Subcutaneous adipose tissue (tissue), 4 donors: ENCODE data around the gene AMFR. TPM values are rescaled to one million over a fixed set of nuclear protein-coding genes. Genes with fewer than 3 reads are reported as not detected.

Experiments
- total RNA-seq, 4 donors: library from RNA; depleted of rRNA; stranded (reverse); fragments of >200 nt; gene quantifications; one replicate each; pipeline ENCODE4 v1.1.0, GENCODE V29; 2016
- TF ChIP-seq, protein P1 (sequence below): fragments of 450-650 bp; IDR thresholded peaks from one replicate; pipeline ENCODE4 v1.5.1; 2016; ENCODE audit warnings: low read depth, mild to moderate bottlenecking, control low read depth, antibody characterized with exemption, moderate library complexity

Gene AMFR
- total RNA-seq, 4 donors from 2014 or later = 168 to 186 (median 175) TPM

DNA sequence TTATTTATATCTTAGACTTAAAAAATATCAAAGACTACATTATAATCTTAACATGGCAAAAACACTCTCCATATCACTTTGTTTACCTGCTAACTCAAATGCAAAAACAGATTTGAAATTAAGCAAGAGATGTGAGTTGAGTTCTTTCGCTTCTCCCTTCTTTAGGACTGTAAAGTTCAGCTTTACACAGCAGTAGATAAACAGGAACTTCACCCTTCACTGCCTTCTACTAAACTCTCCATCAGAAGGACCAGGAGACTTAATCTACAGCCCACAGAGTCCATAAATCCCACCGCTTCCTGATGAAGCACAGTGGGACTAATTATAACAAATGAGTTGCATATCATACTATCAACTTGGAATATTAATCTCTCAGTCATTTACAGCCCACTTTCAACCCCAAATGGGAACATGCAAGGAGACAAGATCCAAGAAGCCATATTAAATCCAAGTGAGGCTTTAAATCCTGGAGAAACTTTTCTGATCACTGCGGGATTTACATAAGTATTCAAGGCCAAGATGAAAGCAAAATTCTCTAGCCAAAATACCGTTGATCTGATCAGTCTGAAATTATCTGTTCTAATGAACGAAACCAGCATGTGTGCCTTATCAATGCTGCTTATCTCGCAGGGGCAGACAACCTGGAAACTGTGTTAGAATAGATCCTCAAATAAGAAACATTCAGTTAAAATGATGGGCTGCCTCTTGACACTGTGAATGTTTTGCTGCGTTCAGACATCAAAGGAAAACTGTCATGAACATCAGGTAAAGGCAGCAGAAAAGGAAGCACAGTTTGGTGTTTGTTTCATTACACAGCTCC lies 1.6 kb downstream of the AMFR start:
- TF ChIP-seq, protein P1, sequence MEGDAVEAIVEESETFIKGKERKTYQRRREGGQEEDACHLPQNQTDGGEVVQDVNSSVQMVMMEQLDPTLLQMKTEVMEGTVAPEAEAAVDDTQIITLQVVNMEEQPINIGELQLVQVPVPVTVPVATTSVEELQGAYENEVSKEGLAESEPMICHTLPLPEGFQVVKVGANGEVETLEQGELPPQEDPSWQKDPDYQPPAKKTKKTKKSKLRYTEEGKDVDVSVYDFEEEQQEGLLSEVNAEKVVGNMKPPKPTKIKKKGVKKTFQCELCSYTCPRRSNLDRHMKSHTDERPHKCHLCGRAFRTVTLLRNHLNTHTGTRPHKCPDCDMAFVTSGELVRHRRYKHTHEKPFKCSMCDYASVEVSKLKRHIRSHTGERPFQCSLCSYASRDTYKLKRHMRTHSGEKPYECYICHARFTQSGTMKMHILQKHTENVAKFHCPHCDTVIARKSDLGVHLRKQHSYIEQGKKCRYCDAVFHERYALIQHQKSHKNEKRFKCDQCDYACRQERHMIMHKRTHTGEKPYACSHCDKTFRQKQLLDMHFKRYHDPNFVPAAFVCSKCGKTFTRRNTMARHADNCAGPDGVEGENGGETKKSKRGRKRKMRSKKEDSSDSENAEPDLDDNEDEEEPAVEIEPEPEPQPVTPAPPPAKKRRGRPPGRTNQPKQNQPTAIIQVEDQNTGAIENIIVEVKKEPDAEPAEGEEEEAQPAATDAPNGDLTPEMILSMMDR = no peak

DNA sequence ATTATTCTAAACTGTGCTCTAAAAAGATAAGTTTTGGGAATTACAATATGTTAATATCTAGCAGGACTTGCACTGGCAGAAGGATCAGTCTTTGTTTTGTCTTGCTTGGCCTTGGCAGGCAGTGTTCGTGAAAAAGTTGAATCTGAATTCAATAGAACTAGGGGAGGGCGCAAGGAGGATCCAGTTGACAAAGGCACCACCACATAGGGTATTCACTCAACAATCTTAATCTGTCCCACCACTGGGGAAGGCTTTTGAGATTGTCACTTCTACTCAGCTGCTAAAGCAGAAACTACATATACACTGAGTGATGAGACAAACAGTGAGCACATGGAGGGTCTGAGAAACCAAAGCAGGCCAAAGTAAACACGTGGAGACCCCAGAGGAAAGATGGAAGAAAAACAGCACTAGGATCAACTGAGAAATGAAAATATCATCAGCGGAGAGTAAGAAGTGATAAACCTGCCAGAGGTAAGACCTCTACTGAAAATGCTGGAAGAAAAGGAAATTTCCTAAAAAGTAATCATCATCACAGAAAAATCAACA lies 2.4 kb downstream of the AMFR start:
- TF ChIP-seq, protein P1 = no peak

DNA sequence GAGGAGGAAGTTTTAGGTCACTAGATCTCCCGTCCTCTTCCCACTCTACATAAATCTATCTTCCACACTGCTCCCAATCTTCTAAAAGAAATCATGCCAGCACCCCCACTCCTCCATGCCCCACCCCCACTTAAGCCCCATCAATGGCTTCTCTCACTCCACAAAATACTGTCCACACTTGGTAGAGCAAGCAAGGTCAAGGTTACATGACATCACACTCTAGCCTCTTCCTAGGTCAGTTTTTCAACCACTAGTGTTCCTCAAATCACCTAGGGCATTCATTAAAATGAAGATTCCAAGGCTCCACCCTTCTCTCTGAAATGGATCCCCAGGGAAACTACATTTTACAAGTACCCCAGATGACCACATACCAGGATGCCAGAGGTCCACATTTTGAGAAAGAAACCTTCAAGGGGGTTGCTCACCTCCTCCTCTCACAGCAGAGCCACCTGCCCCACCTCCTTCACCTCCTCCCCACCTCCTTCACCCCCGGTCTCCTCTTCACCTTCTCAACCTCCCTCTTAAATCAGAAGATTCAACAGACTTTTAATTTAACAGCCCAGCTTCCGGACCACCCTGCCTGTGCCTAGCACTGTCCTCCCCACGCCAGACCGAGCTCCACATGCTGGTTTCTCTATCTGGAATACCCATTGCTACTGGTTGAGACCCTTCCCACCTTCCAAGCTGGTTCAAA lies 3.2 kb downstream of the AMFR start:
- TF ChIP-seq, protein P1 = no peak

DNA sequence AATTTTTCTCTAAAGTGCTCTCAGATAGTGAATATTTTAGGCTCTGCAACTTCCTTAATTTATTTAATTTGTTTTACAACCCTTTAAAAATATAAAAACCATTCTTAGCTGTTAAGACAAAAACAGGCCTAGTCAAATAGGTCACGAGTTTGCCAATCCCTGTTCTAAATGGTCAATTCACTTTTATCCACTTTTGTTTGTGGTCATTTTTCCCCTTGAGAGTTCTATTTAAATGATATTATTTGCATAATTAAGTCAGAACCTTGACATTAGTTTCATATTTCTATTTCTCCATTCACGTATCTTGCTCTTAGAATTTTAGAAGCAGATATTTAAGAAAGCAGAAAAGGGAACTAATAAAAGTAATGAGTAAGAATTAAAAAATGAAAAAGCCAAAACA lies 4.0 kb downstream of the AMFR start:
- TF ChIP-seq, protein P1 = no peak

DNA sequence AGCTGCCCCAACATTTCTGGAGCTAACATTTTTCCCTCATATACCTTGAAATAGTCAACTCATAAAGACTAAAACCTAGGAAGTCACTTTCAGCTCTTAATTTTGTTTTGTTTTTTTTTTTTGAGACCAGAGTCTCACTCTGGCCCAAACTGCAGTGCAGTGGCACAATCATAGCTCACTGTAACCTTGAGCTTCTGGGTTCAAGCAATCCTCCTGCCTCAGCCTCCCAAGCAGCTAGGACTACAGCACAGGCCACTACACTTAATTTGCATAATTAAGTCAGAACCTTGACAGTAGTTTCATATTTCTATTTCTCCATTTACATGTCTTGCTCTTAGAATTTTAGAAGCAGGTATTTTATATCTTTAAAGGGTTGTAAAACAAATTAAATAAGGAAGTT lies 4.7 kb downstream of the AMFR start:
- TF ChIP-seq, protein P1 = no peak

DNA sequence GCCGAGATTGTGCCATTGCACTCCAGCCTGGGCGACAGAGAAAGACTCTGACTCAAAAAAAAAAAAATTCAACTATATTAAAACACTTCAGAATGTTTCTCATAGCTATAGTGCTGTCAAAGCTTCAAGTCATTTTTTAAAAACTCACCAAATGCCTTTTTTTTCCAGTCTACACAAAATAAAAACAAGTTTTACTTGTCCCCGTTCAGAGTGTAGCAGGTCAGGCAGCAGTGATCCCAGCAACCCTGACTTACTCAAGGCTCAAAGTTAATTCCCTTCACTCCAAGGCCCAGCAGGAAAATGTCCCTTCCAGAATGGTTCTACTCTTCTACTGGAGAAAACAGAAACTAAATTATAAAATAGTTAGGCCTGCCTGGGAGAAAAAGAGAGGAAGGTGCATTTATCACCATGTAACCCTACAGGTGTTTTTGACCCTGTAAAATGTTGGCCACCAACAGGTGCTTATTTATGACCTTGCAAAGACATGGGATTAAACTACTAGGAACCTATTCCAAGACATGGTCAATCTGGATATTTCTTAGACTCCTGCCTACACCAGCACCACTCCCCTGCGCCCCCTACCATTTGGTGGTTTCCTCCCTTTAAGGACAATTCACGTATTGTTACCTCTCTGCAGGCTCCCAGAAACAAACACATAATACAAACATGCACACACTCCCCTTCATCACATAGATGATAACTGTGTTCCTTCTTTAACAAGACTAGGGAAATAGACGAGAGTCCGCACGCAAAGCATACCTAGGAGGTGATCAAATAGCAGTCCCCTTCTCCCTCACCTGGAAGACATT lies 5.4 kb downstream of the AMFR start:
- TF ChIP-seq, protein P1 = no peak
